Measurements from ENCODE around the gene CFAP161. TPM values are rescaled to one million over a fixed set of nuclear protein-coding genes. Genes with fewer than 3 reads are reported as not detected.

Gene CFAP161
- total and polyA plus RNA-seq, 9 of the 15 experiments (the other 6 are each of a cell fraction or from before 2014, with no cell fraction given) = 25.8 to 83.3 (median 75.6) TPM

- TF ChIP-seq GTF2F1 (IDR thresholded peaks at IDR 0.05; ENCODE audit: low read depth, low read length) (no peak), HNRNPLL (IDR thresholded peaks at IDR 0.05; ENCODE audit: low read depth, low read length, poor library complexity, severe bottlenecking) (no peak), PML (IDR thresholded peaks at IDR 0.05; ENCODE audit: low read length) (peak; percentile 73), STAT5B (CRISPR knock-in tag; IDR thresholded peaks at IDR 0.05) (no peak), SREBF2 (CRISPR knock-in tag; IDR thresholded peaks at IDR 0.05) (no peak), NR2F6 (CRISPR knock-in tag; IDR thresholded peaks at IDR 0.05) (no peak), SMC3 (conservative IDR thresholded peaks at IDR 0.05; ENCODE audit: insufficient read depth, low read depth, low read length) (no peak), PRPF4 (IDR thresholded peaks at IDR 0.05; ENCODE audit: insufficient read depth, low read depth, low read length, poor library complexity, severe bottlenecking) (no peak), PCBP2 (IDR thresholded peaks at IDR 0.05; ENCODE audit: low read depth, low read length, poor library complexity, severe bottlenecking) (no peak), BRCA1 (IDR thresholded peaks at IDR 0.05) (no peak), BRCA1 (CRISPR knock-in tag; IDR thresholded peaks at IDR 0.05) (no peak), HIVEP1 (CRISPR knock-in tag; IDR thresholded peaks at IDR 0.05) (no peak), EZH2 (IDR thresholded peaks at IDR 0.05; ENCODE audit: borderline replicate concordance, low read depth, low read length) (no peak), RBM25 (IDR thresholded peaks at IDR 0.05; ENCODE audit: low read depth, low read length, severe bottlenecking) (no peak), KLF1 (tag; IDR thresholded peaks at IDR 0.05) (peak; percentile 81), ZNF24 (IDR thresholded peaks at IDR 0.05) (no peak), U2AF2 (optimal IDR thresholded peaks at IDR 0.05; ENCODE audit: low read depth, low read length) (no peak)
- TF ChIP-seq, protein P1, sequence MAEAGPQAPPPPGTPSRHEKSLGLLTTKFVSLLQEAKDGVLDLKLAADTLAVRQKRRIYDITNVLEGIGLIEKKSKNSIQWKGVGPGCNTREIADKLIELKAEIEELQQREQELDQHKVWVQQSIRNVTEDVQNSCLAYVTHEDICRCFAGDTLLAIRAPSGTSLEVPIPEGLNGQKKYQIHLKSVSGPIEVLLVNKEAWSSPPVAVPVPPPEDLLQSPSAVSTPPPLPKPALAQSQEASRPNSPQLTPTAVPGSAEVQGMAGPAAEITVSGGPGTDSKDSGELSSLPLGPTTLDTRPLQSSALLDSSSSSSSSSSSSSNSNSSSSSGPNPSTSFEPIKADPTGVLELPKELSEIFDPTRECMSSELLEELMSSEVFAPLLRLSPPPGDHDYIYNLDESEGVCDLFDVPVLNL (CRISPR knock-in tag; IDR thresholded peaks at IDR 0.05; ENCODE audit: low read depth) = no peak
- TF ChIP-seq, protein P2, sequence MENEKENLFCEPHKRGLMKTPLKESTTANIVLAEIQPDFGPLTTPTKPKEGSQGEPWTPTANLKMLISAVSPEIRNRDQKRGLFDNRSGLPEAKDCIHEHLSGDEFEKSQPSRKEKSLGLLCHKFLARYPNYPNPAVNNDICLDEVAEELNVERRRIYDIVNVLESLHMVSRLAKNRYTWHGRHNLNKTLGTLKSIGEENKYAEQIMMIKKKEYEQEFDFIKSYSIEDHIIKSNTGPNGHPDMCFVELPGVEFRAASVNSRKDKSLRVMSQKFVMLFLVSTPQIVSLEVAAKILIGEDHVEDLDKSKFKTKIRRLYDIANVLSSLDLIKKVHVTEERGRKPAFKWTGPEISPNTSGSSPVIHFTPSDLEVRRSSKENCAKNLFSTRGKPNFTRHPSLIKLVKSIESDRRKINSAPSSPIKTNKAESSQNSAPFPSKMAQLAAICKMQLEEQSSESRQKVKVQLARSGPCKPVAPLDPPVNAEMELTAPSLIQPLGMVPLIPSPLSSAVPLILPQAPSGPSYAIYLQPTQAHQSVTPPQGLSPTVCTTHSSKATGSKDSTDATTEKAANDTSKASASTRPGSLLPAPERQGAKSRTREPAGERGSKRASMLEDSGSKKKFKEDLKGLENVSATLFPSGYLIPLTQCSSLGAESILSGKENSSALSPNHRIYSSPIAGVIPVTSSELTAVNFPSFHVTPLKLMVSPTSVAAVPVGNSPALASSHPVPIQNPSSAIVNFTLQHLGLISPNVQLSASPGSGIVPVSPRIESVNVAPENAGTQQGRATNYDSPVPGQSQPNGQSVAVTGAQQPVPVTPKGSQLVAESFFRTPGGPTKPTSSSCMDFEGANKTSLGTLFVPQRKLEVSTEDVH (IDR thresholded peaks at IDR 0.05; ENCODE audit: low read depth, partially characterized antibody) = no peak
- TF ChIP-seq, protein P3, sequence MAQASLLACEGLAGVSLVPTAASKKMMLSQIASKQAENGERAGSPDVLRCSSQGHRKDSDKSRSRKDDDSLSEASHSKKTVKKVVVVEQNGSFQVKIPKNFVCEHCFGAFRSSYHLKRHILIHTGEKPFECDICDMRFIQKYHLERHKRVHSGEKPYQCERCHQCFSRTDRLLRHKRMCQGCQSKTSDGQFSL (CRISPR knock-in tag; IDR thresholded peaks at IDR 0.05) = no peak
- TF ChIP-seq, protein P3 (tag; IDR thresholded peaks at IDR 0.05) = no peak
- TF ChIP-seq, protein P4, sequence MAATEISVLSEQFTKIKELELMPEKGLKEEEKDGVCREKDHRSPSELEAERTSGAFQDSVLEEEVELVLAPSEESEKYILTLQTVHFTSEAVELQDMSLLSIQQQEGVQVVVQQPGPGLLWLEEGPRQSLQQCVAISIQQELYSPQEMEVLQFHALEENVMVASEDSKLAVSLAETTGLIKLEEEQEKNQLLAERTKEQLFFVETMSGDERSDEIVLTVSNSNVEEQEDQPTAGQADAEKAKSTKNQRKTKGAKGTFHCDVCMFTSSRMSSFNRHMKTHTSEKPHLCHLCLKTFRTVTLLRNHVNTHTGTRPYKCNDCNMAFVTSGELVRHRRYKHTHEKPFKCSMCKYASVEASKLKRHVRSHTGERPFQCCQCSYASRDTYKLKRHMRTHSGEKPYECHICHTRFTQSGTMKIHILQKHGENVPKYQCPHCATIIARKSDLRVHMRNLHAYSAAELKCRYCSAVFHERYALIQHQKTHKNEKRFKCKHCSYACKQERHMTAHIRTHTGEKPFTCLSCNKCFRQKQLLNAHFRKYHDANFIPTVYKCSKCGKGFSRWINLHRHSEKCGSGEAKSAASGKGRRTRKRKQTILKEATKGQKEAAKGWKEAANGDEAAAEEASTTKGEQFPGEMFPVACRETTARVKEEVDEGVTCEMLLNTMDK (IDR thresholded peaks at IDR 0.05; ENCODE audit: borderline replicate concordance, insufficient read depth, low read depth, low read length, poor library complexity, severe bottlenecking) = no peak
Measured at GRCh38 chr15:81098861-81099651, 35.0 kb upstream of the CFAP161 start (continued).
